ENCODE measurements around the gene FBXO44. TPM values are rescaled to one million over a fixed set of nuclear protein-coding genes. Genes with fewer than 3 reads are reported as not detected.
A peak's percentile ranks its signal among the peaks of the same experiment; 100 is the strongest.
"Not testable (repeated sequence)": the region's sequence is repeated elsewhere in the genome, so short reads cannot be mapped to it uniquely, and the experiment has no call there.

The FBXO44 gene, protein sequence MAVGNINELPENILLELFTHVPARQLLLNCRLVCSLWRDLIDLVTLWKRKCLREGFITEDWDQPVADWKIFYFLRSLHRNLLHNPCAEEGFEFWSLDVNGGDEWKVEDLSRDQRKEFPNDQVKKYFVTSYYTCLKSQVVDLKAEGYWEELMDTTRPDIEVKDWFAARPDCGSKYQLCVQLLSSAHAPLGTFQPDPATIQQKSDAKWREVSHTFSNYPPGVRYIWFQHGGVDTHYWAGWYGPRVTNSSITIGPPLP
- total RNA-seq (22.5 TPM), polyA plus RNA-seq (ENCODE audit: insufficient read depth, low read depth, low replicate concordance) (66.6 TPM)
- long read RNA-seq, donor 1, partial matches to known transcripts: 0 of 8 reads
- long read RNA-seq, donor 1, other reads (novel, unspliced or antisense): 0 of 8 reads
- long read RNA-seq, donor 2, partial matches to known transcripts: 0 of 1 reads
- long read RNA-seq, donor 2, other reads (novel, unspliced or antisense): 0 of 1 reads
- long read RNA-seq, donor 3, partial matches to known transcripts: 0 of 3 reads
- long read RNA-seq, donor 3, other reads (novel, unspliced or antisense): 0 of 3 reads
- long read RNA-seq, donor 4, partial matches to known transcripts: 0 of 1 reads
- long read RNA-seq, donor 4, other reads (novel, unspliced or antisense): 0 of 1 reads
- long read RNA-seq, donor 5: 0 reads
- long read RNA-seq, donor 6, partial matches to known transcripts: 0 of 1 reads
- long read RNA-seq, donor 6, other reads (novel, unspliced or antisense): 0 of 1 reads
- long read RNA-seq, donor 7, transcript FBXO44-204 (5 exons, 1,734 nt): minor isoform, 8 of 34 reads
- long read RNA-seq, donor 7, transcript FBXO44-202 (6 exons, 2,903 nt): major isoform, 11 of 34 reads
- long read RNA-seq, donor 7, partial matches to known transcripts: 3 of 34 reads
- long read RNA-seq, donor 7, other reads (novel, unspliced or antisense): 11 of 34 reads
- long read RNA-seq, donor 8, partial matches to known transcripts: 0 of 2 reads
- long read RNA-seq, donor 8, other reads (novel, unspliced or antisense): 0 of 2 reads
- long read RNA-seq, donor 9, partial matches to known transcripts: 0 of 1 reads
- long read RNA-seq, donor 9, other reads (novel, unspliced or antisense): 0 of 1 reads
- long read RNA-seq, donor 10, partial matches to known transcripts: 0 of 2 reads
- long read RNA-seq, donor 10, other reads (novel, unspliced or antisense): 0 of 2 reads

DNA sequence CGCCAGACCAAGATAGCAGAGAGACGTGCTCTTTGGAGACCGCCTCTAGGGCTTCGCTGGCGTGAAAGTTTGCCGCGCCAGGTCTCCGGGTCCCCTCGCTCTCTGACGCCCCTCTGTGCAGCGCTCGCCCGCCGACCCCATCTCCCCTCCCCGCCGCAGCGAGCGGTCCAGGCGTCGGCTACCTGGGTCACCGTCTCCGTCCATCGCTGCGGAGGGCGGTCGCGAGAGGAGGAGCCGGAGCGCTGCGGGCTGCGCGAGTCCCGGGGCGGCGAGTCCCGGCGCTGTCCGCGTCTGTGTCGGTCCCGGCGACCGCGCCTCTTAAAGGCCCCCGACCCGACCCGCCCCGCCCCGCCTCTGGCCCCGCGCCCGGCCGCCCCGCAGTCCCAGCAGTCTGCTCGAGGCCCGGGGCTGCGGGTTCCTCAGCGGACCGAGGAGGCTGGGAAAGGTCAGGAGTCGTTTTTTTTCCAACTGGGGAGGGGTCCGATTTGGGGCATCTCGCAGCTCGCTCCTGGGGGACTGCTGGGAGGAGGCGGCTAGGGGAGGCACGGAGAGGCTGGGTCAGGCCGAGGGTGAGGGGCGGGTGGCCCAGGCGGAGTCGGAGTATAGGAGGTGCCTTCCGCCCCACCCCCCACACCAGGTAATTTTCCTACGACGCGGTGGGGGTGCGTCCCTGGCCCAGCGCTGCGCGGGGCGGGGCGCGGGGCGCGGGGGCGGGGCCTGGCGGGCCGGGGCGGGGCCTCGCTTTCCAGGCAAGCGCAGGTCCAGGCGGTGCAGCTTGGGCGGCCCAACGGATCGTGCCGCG, at the start of gene FBXO44, which contains the start of gene FBXO2:
Gene FBXO44 (plus strand): TSS at position 741 of the 802 bp plus-strand sequence. CDS start 959 bp downstream, outside the sequence.
Gene FBXO2 (minus strand): TSS at position 293 of the 802 bp plus-strand sequence. CDS start 89 bp downstream, at position 204.
- Histone ChIP-seq H3K9me3 (ENCODE audit: control insufficient read depth in 2 of 3, insufficient read depth in 1 of 3, low read length in 3 of 3) (no peaks in the 10 kb centered on the region), H3K27ac (ENCODE audit: low read depth in 2 of 2, low read length in 2 of 2) (peak within 1 kb of the TSS; percentile 43 to 60), H3K9ac (ENCODE audit: low read length in 3 of 3) (peak within 1 kb of the TSS in 2 of 3 donors; percentile 77), H3K36me3 (ENCODE audit: control insufficient read depth in 2 of 3, insufficient read depth in 3 of 3, low read length in 3 of 3) (peaks cover 0 to 2% (median 0%) of the 10 kb centered on the region in 3 donors), H3K4me3 (ENCODE audit: low read length in 3 of 3) (peak within 1 kb of the TSS; percentile 30 to 52 (median 50)), H3K27me3 (ENCODE audit: control insufficient read depth, insufficient read depth, low read length) (peaks cover 9% of the 10 kb centered on the region), H3K4me1 (ENCODE audit: control insufficient read depth in 2 of 3, insufficient read depth in 2 of 3, low read depth in 1 of 3, low read length in 3 of 3) (peaks cover 0 to 7% (median 0%) of the 10 kb centered on the region in 3 donors)
- intact Hi-C loops (cut with DNase I): no loop called here
- DNase-seq: peak in 4 of 5 donors; percentile 53 to 88 (median 73)
- no peak for FAIRE-seq
- TF ChIP-seq, protein P1, sequence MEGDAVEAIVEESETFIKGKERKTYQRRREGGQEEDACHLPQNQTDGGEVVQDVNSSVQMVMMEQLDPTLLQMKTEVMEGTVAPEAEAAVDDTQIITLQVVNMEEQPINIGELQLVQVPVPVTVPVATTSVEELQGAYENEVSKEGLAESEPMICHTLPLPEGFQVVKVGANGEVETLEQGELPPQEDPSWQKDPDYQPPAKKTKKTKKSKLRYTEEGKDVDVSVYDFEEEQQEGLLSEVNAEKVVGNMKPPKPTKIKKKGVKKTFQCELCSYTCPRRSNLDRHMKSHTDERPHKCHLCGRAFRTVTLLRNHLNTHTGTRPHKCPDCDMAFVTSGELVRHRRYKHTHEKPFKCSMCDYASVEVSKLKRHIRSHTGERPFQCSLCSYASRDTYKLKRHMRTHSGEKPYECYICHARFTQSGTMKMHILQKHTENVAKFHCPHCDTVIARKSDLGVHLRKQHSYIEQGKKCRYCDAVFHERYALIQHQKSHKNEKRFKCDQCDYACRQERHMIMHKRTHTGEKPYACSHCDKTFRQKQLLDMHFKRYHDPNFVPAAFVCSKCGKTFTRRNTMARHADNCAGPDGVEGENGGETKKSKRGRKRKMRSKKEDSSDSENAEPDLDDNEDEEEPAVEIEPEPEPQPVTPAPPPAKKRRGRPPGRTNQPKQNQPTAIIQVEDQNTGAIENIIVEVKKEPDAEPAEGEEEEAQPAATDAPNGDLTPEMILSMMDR (IDR thresholded peaks at IDR 0.05; ENCODE audit: borderline replicate concordance, extremely low read depth, insufficient read depth): no peak

DNA sequence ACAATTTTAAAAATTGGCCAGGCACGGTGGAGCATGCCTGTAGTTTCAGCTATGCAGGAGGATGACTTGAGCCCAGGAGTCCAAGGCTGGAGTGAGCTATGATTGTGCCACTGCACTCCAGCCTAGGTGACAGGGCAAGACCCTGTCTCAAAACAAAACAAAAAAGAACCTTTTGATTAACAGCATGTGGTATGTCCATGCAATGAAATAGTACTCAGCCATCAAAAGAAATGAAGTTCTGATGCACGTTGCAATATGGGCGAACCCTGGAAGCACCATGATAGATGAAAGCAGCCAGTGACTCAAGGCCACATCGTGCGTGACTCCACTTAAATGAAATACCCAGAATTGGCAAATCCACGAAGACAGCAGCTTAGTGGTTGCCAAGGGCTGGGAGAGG, 47.9 kb upstream of the FBXO44 start:
- no peaks in the 10 kb centered on the region for H3K36me3 ChIP-seq (ENCODE audit: control insufficient read depth in 2 of 3, insufficient read depth in 3 of 3, low read length in 3 of 3)
- no peak overlapping the region for H3K9ac ChIP-seq (ENCODE audit: low read length in 3 of 3)
- H3K4me3 ChIP-seq (ENCODE audit: low read length in 3 of 3): no peak overlapping the region
- H3K4me1 ChIP-seq (ENCODE audit: control insufficient read depth in 2 of 3, insufficient read depth in 2 of 3, low read depth in 1 of 3, low read length in 3 of 3): no peaks in the 10 kb centered on the region
- TF ChIP-seq, protein P1 (IDR thresholded peaks at IDR 0.05; ENCODE audit: borderline replicate concordance, extremely low read depth, insufficient read depth): no peak
- H3K9me3 ChIP-seq (ENCODE audit: control insufficient read depth in 2 of 3, insufficient read depth in 1 of 3, low read length in 3 of 3): no peaks in the 10 kb centered on the region
- intact Hi-C loops (cut with DNase I): no loop called here
- FAIRE-seq (no peak), DNase-seq (no peak)
- H3K27ac ChIP-seq (ENCODE audit: low read depth in 2 of 2, low read length in 2 of 2): no peak overlapping the region
- H3K27me3 ChIP-seq (ENCODE audit: control insufficient read depth, insufficient read depth, low read length): no peaks in the 10 kb centered on the region

DNA sequence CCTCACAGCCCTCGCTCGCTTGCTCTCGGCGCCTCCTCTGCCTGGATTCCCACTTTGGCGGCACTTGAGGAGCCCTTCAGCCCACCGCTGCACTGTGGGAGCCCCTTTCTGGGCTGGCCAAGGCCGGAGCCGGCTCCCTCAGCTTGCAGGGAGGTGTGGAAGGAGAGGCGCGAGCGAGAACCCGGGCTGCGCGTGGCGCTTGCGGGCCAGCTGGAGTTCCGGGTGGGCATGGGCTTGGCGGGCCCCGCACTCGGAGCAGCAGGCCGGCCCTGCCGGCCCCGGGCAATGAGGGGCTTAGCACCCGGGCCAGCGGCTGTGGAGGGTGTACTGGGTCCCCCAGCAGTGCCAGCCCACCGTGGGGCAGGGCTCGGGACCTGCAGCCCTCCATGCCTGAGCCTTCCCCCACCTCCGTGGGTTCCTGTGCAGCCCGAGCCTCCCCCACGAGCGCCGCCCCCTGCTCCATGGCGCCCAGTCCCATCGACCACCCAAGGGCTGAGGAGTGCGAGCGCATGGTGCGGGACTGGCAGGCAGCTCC, 46.0 kb upstream of the FBXO44 start:
- intact Hi-C loops (cut with DNase I); H3K4me3 ChIP-seq (ENCODE audit: low read length in 3 of 3); H3K4me1 ChIP-seq (ENCODE audit: control insufficient read depth in 2 of 3, insufficient read depth in 2 of 3, low read depth in 1 of 3, low read length in 3 of 3); FAIRE-seq; H3K36me3 ChIP-seq (ENCODE audit: control insufficient read depth in 2 of 3, insufficient read depth in 3 of 3, low read length in 3 of 3); H3K27ac ChIP-seq (ENCODE audit: low read depth in 2 of 2, low read length in 2 of 2); DNase-seq; H3K9ac ChIP-seq (ENCODE audit: low read length in 3 of 3); H3K9me3 ChIP-seq (ENCODE audit: control insufficient read depth in 2 of 3, insufficient read depth in 1 of 3, low read length in 3 of 3); H3K27me3 ChIP-seq (ENCODE audit: control insufficient read depth, insufficient read depth, low read length): not testable (repeated sequence)

DNA sequence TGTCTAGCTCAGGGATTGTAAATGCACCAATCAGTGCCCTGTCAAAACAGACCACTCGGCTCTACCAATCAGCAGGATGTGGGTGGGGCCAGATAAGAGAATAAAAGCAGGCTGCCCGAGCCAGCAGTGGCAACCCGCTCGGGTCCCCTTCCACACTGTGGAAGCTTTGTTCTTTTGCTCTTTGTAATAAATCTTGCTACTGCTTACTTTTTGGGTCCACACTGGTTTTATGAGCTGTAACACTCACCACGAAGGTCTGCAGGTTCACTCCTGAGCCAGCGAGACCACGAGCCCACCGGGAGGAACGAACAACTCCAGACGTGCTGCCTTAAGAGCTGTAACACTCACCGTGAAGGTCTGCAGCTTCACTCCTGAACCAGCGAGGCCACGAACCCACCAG, 45.3 kb upstream of the FBXO44 start:
- H3K4me3 ChIP-seq (ENCODE audit: low read length in 3 of 3); H3K27me3 ChIP-seq (ENCODE audit: control insufficient read depth, insufficient read depth, low read length); FAIRE-seq; H3K27ac ChIP-seq (ENCODE audit: low read depth in 2 of 2, low read length in 2 of 2); DNase-seq; H3K9ac ChIP-seq (ENCODE audit: low read length in 3 of 3); H3K9me3 ChIP-seq (ENCODE audit: control insufficient read depth in 2 of 3, insufficient read depth in 1 of 3, low read length in 3 of 3); intact Hi-C loops (cut with DNase I); H3K4me1 ChIP-seq (ENCODE audit: control insufficient read depth in 2 of 3, insufficient read depth in 2 of 3, low read depth in 1 of 3, low read length in 3 of 3); H3K36me3 ChIP-seq (ENCODE audit: control insufficient read depth in 2 of 3, insufficient read depth in 3 of 3, low read length in 3 of 3): not testable (repeated sequence)
